ENCODE measurements around the gene IDE.
A peak's percentile ranks its signal among the peaks of the same experiment; 100 is the strongest.
"Not testable (repeated sequence)": the region's sequence is repeated elsewhere in the genome, so short reads cannot be mapped to it uniquely, and the experiment has no call there.

The IDE gene

GRCh38 chr10:92573798-92574547, at the start of gene IDE:
Gene IDE (minus strand): TSS chr10:92574093. CDS start chr10:92574019, 74 bp downstream.
- peak; percentile 59 for DNase-seq (ENCODE audit: low read depth, low spot score)

GRCh38 chr10:92619368-92619767, 45.5 kb upstream of the IDE start:
- no peak for DNase-seq (ENCODE audit: low read depth, low spot score)

DNA sequence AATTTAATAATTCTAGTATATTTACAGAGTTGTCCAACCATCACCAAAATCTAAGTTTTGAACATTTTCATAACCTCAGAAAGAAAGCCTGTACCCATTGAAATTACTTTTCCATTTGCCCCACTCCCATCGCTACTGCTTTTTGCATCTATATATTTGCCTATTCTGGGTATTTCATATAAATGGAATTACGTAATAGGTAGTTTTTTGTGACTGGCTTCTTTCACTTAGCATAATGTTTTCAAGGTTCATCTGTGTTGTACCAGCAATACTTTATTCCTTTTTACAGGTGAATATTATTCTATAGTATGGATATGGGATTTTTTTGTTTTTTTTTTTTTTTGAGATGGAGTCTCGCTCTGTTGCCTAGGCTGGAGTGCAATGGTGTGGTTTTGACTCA, 41.6 kb upstream of the IDE start:
- no peak for DNase-seq (ENCODE audit: low read depth, low spot score)

- no peak for DNase-seq (ENCODE audit: low read depth, low spot score)
Observed at GRCh38 chr10:92604841-92605240, 30.9 kb upstream of the IDE start.

GRCh38 chr10:92598321-92598720, 24.4 kb upstream of the IDE start:
- DNase-seq (ENCODE audit: low read depth, low spot score), result no peak

- no peak for DNase-seq (ENCODE audit: low read depth, low spot score)
Observed at GRCh38 chr10:92595505-92595904, 21.6 kb upstream of the IDE start.

- DNase-seq (ENCODE audit: low read depth, low spot score), result no peak
Observed at GRCh38 chr10:92593619-92594588, 20.0 kb upstream of the IDE start.

DNA sequence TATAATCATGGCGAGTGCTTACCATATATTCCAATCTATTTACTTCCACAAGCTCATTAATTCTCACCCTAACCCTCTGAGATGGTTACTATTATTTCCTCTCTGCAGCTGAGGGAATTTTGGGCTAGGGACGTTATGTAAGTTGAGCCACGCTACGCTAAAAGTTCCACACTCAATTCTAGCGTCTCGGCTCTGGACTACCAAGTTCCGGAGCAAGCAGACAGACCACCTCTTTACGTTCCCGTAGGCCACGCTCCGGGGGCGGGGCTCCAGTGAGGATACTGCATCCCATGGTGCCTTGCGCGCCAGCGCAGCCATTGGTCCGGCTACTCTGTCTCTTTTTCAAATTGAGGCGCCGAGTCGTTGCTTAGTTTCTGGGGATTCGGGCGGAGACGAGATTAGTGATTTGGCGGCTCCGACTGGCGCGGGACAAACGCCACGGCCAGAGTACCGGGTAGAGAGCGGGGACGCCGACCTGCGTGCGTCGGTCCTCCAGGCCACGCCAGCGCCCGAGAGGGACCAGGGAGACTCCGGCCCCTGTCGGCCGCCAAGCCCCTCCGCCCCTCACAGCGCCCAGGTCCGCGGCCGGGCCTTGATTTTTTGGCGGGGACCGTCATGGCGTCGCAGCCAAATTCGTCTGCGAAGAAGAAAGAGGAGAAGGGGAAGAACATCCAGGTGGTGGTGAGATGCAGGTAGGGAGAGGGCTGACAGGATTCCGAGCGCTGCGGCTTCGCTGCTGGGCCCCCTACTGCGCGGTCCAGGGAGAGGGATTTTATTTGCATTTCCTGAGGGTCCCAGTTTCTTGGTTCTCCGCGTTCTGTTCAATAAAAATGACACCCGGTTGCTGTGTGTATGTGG, 19.1 kb upstream of the IDE start, which contains the start of gene KIF11:
Gene KIF11 (plus strand): TSS at position 370 of the 858 bp plus-strand sequence. CDS start 246 bp downstream, at position 616.
- DNase-seq (ENCODE audit: low read depth, low spot score), result peak; percentile 94

- DNase-seq (ENCODE audit: low read depth, low spot score), result peak; percentile 75
Observed at GRCh38 chr10:92591550-92592022, 17.7 kb upstream of the IDE start.

- no peak for DNase-seq (ENCODE audit: low read depth, low spot score)
Observed at GRCh38 chr10:92590623-92591549, 17.0 kb upstream of the IDE start.

GRCh38 chr10:92582347-92582746, 8.5 kb upstream of the IDE start:
- DNase-seq (ENCODE audit: low read depth, low spot score), result not testable (repeated sequence)

DNA sequence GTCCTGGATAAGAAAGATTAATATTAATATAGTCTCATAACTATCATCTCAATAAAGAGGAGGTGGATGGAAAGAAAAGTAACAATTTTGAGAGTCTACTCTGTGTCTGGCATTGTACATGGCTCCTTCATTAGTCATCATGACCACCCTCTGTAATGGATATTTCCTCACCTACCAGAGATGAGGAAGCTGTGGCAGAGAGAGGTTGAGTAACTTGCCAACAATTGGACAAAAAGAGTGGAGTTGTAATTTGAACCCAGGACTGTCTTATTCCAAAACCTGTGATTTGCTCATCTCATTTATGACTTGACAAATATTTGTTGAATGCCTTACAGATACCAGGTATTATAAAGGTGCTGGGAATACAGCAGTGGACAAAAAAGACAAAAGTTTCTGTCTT, 2.1 kb upstream of the IDE start:
- no peak for DNase-seq (ENCODE audit: low read depth, low spot score)

GRCh38 chr10:92574548-92575261, 812 bp upstream of the IDE start:
- DNase-seq (ENCODE audit: low read depth, low spot score), result no peak

GRCh38 chr10:92573091-92573797, 649 bp downstream of the IDE start:
- no peak for DNase-seq (ENCODE audit: low read depth, low spot score)

DNA sequence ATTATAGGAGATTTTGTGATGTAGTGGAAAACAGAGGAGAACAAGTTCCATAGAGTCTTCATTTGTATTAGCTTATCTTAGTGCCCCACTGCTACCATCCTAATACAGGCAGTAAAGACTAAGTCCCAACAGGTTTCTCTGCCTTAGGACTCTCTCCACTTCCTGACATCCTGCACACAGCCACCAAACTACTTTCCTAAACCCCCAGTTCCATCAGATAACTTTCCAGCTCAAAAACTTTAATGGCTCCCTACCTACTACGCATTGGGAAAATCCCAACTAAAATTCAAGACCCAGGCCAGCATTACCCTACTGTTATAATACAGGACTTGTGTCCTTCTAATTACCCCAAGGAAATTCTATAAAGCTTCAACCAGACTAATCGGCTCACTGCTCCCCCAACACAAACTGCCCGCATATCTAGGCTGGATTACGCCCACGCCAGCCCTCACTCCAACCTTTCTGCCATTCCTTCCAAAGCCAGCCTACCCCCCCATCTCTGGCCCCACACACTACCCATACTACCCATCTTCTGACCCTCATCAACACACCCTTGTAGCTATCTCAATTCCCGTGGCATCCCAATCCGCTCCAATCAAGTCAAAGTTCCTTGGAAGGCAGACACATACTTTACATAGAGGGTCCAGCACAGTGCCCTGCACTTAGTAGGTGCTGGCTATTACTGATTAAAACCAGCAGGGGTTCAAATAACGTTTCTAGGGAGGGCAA, 1.4 kb downstream of the IDE start:
- no peak for DNase-seq (ENCODE audit: low read depth, low spot score)

GRCh38 chr10:92571649-92572048, 2.2 kb downstream of the IDE start:
- no peak for DNase-seq (ENCODE audit: low read depth, low spot score)

DNA sequence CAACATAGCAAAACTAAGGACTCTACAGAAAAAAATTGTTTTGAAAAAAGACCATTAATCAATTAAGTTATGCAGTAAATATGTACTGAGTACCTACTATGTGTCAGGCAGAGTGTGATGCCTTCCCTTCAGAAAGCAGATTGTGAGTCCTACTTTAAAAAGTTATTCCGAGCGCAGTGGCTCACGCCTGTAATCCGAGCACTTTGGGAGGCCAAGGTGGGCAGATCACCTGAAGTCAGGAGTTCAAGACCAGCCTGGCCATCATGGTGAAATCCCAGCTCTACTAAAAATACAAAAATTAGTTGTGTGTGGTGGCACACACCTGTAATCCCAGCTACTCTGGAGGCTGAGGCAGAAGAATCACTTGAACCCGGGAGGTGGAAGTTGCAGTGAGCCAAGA, 4.2 kb downstream of the IDE start:
- DNase-seq (ENCODE audit: low read depth, low spot score), result not testable (repeated sequence)

DNA sequence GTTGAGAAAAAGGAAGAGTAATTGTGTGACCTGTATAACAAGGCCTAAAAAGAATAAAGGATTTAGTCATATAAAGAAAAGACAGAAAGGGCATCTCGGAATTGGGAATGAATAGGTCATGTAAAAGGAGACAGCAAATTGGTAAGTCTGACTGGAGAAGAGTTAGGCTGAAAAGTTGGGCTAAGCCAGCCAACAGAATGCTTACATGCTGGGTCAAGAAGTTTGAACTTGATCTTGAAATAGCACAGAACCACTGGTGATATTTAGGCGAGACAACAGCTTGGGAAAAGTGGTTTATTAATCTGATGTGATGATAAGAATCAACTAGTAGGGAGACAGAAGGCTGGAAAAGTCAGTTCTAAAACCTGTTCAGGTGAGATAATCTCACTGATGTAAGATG, 4.8 kb downstream of the IDE start:
- no peak for DNase-seq (ENCODE audit: low read depth, low spot score)
